Renal pelvis (tissue), 4 donors: ENCODE results near the gene REG4. TPM values are rescaled to one million over a fixed set of nuclear protein-coding genes. Genes with fewer than 3 reads are reported as not detected.
A peak's percentile ranks its signal among the peaks of the same experiment; 100 is the strongest.

ENCODE experiments used
- DNase-seq: peaks from one replicate; pipeline ENCODE4 v3.0.0-alpha.2; 2013
- polyA plus RNA-seq, 3 donors: library from polyadenylated mRNA; unstranded; fragments of 120-200 nt; gene quantifications; one replicate each; pipeline ENCODE4 v1.2.1, GENCODE V29; 2013; ENCODE audit not compliant: insufficient read length in 3 of 3

The REG4 gene
- polyA plus RNA-seq, 3 donors: 0.85 to 1.4 (median 1.1) TPM

DNA sequence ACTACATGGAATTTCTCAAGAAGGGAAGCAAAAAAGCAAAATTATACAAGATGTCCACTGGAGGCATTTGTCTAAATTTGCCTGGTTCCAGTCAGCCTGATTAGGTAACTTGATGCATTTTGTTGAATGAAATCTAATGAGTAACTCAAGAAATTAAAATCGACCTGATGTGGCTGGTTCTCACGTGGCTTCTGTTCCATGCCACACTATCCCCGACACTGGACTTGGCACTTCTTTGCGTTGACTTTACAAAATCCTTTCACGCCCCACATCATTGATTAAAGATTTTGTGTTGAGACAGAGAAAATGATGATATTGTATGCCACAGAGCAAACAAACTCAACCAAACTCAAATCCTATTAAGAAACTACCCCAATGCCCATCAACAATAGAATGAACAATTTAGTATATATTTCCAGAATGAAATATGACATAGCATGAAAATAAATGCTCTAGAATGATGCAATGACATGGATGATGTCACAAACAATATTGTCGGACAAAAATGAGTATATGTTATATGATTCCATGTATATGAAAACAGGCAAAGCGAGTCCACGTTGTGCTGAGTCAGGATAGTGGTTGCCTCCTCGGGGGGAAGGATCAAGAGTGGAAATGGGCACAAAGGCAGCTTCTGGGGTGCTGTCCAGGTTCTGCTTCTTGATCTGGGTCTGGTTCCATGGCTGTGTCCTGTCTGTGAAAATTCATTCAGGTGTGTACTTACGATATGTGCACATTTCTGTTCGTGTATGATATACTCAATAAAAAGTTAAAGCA is 29.6 kb downstream of the REG4 start:
- DNase-seq: no peak

DNA sequence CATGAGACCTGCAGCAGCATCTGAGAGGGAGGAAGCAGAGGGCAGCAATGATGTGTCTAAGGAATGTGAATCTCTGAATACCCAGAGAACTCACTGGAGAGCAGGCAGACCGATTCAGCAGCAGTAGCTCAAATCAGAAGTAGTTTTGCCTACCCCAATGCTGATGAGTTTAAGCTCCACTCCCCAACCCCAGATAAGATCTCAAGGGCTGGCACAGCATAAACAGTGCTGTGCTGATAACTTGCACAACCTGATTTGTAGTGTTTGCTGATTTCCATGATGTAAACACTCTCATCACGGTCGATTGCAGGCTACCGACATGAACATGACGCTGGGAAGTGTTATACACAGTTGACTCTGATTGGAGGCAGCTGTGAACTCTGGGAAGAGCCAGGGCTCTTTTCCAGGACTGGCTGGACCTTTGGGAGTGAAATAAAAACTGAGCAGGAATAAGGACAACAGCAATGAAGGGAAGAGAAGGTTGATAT is 31.3 kb downstream of the REG4 start:
- peak; percentile 51 for DNase-seq

DNA sequence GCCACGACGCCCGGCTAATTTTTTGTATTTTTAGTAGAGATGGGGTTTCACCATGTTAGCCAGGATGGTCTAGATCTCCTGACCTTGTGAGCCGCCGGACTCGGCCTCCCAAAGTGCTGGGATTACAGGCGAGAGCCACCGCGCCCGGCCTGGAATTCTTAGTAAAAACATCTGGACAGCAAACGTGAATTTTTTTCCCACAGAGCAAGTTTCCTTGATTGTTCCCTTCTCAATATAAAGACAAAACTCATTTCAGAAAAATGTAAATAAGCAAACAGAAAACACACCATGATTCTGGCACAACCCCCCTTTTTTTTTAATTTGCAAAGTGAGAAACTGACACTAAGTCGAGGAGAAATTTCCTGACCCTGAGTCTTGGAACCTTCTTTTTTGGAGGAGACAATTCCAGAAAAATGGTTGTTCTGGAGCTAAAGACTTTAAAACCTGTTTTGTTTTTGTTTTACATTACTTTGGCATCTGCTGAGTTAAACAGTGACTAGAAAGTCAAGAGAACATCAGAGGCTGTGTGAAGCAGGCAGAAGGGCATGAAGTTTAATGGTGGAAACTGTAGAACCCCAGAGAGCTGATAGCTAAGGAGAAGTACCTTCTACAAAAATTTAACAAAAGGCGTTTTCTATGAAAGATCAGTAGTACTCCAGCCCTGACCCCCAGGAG is 32.2 kb downstream of the REG4 start:
- DNase-seq: no peak

DNA sequence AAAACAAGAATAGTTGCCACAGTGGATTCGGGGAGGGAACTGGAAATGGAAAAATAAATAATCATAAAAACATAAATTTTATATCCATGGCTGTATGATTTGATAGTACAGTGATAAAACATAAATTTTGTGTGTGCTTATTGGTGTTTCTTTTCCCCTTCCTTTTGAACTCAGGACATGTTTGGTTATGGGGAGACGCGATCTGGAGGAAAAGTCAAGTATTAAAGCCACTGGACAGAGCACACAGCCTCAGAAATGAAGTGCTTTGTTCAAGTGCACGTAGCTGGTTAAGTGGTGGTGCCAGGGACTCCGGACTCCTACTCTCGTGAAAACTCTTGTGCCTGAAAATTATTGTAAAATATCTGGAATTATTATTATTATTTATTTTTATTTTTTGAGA is 32.9 kb downstream of the REG4 start:
- no peak for DNase-seq

DNA sequence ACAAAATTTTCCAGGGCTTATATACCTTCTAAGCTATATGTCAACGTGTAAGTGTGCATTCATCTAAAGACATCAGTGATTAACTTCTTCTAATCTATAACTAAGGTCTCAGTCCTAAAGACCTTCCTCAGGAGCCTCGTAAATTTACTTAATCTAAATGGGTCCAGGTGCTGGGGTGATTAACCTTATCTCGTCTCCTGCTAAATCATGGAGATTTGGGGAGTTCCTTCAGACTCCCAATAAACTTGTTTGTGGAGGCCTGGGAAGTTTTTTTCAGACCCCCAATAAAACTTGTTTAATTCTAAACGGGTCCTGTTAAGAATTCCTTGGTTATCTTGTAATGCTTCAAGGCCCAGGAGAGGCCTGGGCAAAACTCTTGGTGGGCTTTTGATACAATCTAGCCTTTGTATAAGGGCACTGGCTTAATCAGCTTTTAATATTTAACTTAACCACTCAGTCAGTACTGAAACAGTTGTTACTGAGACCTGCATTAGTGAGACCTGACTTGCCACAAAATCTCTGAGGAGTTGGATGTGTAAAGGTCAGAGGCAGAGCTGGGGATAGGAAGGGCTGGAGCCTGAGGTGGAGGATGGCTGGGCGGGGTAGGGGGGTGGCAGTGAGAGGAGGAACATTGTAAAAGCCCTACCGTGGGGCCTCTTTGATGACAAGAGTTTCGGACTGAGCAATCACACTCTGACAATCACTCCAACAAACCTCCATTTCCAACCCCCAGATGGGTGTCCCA is 36.3 kb downstream of the REG4 start:
- DNase-seq: no peak

DNA sequence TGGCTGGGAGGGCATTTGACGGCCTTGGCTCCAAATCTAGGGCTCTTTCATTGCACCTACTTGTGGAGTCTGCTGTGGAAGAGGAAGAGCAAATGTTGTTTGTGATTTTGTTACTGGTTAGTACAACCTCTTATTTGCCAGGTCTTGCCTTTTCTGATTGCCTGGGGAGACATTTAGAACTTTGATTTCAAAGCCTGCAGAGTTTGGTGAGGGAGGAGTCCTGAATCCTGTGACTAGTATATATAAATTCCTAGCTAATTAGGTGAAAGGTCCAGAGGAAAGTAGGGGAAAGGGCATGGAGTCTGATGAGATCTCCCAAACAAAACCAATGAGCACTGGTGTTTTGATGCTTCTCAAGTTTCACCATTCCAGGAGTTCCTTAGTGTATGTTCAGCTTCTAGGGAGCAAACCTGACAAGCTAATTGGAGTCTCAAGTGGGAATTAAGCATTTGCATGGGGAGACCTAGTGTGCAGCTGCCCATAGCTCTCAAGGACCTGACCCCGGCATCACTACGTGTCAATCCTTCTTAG is 37.5 kb downstream of the REG4 start:
- peak; percentile 62 for DNase-seq

DNA sequence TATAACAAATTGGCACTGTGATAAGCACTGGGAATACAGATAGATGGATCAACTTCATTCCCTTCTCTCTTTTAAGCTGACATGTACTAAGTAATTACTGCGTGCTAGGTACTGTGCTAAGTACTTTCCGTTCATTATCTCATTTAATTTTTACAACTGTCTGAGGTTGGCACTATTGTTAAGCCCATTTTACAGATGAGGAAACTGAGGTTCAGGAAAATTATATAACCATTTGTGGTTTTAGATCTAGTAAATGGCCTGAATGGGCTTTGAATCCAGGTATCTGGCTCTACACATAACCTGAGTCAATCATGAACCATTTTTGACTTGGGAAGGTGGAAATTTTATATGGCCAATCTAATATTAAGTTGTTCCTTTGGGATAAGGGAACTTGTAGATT is 39.0 kb downstream of the REG4 start:
- no peak for DNase-seq

DNA sequence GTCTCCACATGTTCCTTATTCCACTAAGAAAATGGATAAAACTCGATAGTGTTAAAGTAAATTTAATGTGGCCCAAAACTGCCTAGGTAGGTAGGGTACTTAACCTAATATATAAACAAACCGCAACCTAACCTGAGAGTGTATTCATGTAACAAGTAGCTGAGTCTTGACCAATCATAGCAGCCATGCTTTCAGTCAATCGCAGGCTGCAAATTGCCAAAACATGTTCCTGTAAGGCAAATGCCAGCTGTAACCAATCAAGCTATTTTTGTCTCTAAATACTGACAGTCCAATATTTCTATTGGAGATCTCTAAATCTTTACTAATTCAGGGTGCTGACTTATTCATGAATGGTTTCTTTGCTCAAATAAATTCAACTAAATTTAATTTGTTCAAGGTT is 39.5 kb downstream of the REG4 start:
- DNase-seq: no peak

DNA sequence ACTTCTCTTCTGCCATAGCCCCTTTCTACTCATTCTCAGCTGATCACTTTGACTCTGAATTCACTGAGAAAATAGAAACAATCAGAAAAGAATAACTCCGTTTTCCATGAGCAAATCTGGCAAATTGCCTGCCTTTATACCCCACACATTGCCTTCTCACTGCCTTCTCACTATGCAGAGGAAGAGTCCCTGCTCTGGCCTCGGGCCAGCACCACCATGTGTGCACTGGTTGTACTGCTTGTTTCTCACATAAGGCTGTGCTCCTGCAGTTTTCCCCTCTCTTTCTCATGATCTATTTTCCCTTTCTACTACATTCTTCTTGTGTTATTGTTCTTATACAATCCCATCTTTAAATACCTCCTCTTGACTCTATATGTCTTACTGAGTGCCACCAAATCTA is 40.2 kb downstream of the REG4 start:
- DNase-seq: no peak

DNA sequence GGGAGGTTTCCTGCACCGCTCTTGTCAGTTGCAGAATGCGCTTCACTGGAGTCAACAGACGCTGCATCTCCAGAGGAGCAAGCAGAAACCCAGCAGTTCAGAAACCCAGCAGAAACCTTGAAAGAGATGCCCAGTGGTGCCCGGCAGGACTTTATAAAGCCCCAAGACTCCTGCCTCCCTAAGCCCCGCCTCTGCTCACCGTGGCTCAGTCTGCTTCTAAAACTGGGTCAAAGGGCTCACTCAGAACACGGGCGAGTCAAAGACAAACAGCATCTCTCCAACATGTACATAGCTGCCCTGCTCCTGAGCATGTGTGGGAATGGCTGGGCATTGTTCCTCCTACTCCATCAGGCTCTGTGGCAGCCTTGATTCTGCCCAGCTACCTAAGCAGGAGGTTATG is 42.5 kb downstream of the REG4 start, which contains the start of gene HMGCS2:
Gene HMGCS2 (minus strand): TSS at position 128 of the 400 bp plus-strand sequence. CDS start 61 bp downstream, at position 67.
- DNase-seq: no peak

DNA sequence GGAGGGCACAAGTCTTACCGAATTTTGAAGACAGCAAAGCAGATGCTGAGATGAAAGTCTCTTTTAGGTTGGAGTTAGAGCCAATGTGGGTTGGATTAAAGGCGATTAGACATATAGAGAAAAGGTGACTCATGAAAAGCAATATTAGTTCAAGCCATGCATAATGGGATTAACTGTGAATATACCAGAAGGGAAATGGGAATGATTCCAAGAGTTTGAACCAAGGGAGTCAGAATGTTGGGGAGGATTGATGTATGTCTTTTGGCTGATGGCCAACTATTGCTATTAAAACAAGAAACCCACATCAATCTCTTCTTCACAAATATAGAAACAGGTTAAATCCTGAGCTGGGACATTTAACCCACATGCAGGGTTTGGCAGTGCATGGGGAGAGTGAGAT is 43.8 kb downstream of the REG4 start:
- DNase-seq: no peak

DNA sequence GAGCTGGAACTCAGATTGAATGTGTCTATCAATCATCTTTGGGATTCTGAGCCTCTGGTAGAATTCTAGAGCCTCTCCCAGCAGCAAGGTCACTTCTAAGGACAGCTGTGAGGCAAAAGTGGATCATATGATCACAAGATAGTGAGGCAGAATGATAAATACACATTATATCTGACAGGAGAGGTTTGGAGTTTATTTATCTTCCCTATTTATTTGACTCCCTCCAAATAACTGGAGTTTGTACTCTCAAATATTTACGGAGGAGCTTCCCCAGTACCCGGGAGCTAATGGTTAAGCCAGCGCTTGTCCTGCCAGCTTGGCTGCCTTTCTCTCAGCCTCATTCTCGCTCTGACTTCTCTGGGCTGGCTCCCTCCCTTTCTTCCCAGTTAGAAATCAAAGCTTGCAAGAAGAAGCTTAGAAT is 44.9 kb downstream of the REG4 start:
- DNase-seq: no peak

DNA sequence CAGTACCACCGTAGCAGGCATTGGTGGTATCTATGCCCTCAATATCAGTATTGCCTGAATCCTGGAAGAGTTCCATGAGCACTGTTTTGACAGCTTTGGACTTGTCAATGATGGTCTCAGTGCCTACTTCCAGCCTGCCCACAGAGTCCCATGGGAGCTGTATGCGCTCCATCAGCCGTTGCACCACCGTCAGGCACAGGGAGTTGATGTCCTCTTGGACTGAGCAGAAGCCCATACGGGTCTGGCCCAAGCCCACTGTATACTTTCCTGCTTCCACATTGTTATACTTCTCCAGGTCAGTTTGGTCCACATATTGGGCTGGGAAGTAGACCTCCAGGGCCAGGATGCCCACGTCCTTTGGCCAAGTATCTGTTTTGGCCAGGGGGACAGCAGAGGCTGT is 47.0 kb downstream of the REG4 start:
- no peak for DNase-seq

DNA sequence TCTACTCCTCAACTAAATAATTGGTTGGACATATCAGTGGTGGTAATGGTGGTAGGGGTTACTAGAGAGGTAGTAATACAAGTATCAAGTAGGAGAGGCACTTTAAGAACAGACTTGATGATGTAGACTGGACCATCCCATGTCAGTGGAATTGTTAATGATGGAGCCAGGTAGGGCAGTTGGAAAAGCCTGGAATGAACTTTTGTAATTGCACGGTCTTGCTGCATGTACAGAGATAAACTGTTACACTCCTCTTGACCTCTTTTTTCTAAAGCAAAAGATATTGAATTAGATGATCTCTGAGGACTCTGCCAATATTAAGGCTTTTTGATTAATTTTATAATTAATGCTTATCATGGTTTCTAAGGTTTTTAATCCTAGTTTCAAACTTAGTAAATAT is 48.3 kb downstream of the REG4 start:
- no peak for DNase-seq

DNA sequence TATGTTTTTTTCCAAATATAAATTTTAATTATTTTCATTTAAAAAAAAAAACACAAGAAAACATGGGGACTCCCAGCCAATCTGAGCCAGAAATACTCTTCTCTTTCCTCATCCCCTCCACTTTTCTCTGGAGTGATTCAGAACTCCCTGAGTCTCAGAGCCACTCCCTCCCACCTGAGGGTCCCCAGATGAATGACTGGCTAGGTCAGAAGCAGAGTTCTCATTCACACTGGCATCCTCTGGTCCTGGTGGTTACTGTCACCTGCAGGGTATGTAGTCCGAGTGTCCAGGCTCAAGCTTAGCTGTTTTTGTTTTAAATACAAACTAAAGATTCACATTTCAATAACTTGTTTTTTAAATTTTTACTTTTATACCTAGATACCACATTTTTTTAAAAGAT is 48.9 kb downstream of the REG4 start:
- no peak for DNase-seq

DNA sequence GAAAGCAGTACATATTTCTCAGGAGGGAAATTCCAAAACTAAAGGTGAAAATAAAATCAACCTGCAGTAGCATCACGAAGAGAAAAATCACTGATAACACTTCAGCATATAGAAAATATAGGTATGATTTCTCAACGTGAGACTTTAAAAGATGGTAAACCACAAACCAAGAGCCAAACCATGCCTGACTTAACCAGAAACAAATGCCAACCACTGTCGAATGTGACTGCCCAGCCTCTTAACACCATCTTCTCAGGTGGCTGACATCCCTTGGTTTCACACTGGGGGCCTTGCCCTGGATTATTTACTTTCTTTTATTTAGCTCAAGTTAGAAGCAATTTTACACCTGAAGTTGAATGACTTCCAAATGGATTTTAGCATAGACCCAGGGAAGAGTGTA is 52.7 kb downstream of the REG4 start:
- DNase-seq: no peak

DNA sequence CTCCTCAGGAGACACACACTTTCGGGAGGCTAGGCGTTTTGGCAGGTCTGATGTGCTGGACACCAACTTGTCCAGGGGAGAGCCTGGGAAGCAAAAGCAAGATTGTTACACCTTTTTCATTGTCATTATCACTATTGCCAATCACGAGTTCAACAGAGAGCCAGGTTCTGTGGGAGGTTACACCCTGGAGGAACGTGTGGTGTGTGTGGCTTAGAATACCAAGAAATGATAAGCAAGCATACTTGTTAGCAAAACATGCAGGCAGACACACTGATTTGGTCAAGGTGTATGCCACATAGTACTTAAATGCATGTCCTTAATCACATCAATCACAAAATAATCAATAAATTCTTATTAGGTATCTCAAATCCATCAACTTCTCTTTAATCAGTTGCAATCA is 58.7 kb downstream of the REG4 start:
- DNase-seq: no peak

DNA sequence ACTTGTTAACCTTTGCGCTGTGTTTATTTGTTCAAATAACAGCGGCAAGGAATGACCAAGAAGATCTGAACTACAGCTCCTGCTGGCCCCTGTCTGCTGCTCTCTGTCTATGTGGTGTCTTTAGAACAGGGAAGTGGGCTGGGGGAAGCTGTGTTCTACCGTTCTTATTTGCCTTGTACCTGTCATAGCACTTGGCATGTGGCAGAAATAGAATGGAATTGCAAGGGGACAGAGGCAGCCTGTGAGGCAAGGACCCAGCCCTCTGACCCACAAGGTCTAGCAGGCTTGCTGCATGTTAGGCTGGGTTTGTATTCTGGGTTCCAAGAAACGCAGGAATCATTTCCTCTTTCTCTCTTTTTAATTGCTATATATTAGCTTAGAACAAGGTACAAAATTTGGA is 63.2 kb downstream of the REG4 start:
- DNase-seq: no peak

DNA sequence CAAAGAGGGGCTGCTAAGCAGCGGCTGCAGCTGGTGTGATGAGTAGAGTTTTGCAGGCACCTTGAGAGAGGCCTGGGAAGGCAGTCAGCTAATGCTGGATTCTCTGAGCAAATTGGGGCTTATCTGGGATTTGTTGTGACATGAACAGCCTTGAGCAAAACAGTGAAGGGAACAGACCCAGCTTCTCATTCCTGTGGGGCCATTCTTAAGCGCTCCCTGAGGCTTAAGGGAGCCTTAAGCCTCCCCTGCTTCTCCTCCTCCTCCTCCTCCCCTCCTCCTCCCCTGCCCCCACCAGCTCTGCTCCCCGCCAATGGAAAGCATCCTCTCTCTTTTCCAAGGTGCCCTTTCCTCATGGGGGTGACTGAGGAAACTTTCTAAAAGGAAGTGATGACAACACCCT is 63.8 kb downstream of the REG4 start:
- DNase-seq: no peak

DNA sequence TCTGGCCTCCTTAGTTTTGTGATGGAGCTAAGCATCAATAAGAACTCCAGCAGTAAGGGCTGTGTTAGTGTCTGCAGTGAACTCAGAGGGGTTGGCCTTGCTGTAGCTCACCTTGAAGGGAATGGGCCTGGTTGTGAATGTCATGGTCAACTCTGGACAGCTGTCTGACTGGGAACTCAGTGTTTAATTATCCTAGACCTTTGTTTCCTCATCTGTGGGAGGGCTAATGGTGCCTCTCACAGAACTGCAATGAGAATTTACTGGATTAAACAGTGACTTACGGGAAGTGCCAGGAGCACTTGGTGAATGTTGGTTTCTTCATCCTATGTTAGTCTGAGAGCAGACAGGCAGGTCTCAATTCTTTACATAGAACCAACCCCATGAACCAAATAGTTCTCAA is 66.2 kb downstream of the REG4 start:
- DNase-seq: no peak

DNA sequence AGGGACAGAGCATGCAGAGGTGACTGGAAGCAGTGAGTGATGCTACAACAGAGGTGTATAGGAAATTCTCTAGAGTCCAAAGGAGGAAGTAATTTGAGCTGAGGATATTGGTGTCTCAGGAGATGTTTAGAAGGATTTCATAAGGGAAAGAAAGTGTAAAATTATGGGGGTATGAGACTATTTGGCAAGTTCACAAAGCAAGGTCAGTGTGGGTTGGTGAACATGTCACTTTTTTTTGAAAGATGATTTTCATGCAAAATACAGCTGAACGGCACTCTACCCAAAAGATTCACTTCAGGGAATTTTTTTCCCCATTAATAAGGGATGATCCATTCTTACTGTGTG is 66.7 kb downstream of the REG4 start:
- no peak for DNase-seq
